ENCODE measurements around the gene KCND3.

KCND3 gene

DNA sequence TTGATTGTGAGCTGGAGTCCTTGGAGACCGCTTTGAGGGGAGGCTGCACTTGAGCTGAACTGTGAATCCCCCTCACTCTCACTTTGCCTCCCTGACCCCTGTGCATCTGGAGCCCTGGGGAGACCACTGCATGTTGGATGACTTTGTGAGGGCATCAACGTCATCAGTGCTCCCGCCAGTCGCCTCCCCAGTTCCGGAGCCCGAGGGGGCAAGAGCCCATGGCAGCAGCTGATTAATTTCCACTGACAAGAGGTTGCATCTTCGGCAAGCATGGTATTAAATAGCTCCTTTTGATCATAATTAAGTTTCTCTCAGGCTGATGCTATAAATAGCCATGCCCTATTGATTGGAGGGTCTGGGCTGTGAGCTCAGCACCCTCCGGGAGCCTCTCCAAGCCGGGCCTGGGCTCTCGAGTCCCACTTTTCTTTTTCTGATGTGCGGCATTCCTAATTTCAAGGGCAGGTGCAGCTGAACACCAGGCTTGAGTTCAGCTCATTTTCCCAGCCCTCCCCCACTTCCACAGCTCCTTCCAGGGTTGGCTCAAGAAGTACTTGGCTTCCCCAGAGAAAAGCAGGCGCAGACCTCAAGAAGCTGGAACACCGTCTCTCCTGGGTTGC lies 33.2 kb downstream of the KCND3 start:
- DNase-seq, result no peak

DNA sequence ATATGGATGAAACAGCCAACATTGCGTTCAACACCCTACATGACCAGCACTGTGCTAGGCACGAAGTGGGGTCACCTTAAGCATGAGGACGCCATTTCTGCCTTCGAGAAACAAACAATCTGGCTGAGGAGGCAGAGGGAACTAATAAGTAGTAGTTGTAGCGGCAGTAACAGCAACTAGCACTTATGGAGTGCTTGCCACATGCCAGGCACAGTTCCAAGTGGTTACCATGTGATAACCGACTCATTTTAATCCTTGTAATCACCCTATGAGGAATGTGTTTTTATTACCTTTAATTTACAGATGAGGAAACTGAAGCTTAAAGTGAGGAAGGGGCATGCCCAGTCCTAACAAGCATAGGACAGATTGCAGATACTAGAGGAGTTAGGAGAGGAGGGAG lies 33.7 kb downstream of the KCND3 start:
- no peak for DNase-seq

DNA sequence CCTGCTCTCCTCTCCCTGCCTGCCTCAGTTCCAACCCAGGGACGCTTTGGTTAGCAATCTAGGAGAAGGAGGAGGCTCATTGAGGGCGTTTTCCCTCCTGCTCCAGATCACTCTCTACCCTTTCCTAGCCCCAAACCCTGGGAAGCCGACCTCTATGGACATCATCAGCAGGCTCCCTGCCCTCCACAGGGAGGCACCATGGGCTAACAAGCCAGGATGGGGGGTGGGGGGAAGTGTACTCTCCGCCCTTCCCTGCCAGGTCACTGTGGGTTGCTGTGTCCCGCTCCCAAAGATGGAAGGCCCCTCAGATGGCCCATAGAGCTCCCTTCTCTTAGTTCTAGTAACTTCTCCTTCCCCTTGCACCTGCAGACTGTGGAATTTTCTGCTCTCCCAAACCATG lies 35.7 kb downstream of the KCND3 start:
- no peak for DNase-seq

DNA sequence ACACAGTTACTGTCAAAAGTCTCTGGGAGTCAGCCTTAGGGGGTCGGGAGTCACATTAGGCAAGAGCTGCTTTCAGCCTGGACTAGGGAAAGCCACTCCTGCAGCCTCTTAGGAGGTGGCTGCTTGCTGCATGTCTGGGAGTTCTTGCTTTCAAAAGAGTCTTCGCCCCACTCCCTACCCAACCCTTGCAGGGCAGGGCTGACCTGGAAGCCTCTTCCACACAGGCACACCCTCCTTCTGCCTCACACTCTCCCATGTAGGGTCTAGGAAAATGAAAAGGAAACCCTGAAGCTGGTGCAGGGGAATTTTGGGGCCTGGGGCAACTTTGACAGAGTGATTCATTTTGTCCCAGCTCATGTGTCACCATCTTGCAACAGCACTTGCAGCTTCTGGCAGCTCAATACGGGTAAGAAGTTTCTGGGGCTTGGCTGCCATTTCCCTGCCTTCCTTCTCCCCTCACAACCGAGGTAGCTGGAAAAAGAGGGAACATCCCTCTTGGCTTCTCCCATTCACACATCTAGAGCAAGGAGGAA lies 37.3 kb downstream of the KCND3 start:
- no peak for DNase-seq

DNA sequence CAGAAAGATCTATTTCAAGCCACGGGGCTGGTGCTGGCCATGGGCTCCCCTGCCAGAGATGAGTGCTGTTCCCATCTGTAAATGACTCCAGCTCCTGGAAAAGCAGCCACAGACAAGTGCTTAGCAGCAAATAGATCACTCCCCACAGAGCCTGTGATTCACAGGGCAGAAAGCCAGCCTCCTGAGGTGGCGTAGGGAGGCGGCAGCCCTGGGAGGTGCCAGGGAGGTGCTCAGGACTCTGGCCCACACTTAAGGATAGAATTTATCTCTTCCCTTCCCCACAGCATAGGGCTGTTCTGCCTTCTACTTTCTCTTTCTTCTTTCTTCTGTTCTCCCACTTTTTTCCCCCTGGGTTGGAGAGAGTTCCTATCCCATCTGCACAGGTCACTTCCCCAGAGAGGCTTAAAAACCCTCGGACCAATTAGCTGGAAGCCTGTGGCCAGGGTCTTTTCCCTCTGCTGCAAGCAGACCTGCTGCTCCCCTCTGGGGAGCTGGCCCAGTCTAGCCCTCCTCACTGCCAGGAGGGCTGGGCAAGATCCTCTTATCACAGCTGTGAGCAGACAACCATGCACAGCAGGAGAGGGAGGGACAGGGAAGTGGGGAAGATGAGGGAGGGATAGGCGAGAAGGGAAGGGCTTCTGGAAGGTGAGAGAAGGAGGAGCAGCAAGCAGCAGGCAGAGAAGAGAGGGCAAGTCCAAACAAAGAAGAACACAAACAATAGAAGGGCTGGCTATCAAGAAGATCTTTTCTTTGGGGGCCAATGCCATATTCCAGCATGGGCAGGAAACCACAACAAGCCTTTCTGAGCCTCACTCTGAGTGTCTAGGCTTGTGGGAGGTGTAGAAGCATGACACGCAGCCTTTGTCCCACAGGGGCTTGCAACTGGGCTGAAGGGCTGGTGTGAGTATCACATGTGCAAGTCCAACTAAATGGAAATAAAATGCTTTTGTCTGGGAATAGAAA lies 41.0 kb downstream of the KCND3 start:
- no peak for DNase-seq

DNA sequence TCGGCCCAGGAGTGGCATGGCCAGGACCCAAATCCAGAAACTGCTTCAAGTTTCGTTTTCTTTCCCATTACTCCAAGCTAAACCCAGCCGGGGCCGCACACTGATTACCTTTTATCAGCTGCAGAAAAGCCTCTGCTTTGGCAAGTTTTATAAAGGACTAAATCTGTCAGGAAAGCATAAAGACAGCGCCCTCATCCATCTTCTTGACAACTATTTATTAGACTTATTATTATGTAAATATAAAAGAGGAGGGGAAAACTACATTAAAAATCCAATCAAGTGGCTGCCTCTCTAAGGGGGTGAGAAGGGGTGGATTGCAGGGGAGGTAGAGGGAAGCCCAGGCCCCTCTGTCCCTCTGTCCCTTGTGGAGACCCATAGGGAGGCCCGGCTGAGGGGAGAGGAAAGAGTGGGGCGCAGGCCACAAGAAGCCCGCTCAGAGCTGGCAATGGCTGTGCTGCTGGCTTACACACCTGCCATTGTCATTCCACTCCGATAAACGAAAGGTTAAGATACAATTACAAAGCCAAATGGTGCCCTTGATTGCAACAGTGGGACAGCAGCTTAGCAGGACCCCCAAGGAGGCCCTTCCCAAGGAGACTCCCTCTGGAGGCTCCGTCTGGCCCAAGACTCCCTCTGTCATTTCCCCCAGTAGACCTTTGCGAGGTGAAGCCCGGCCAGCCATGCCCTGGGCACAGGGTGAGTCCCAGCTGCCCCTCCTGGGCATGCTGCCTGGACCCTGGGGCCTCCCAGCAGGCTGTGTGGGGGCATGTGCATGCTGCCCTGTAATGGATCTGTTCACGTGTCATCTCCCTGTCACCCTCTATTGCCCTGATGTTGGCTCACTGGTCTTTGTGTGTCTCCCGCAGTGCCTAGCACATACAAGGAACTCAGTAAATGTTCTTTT lies 45.4 kb downstream of the KCND3 start:
- DNase-seq, result no peak

DNA sequence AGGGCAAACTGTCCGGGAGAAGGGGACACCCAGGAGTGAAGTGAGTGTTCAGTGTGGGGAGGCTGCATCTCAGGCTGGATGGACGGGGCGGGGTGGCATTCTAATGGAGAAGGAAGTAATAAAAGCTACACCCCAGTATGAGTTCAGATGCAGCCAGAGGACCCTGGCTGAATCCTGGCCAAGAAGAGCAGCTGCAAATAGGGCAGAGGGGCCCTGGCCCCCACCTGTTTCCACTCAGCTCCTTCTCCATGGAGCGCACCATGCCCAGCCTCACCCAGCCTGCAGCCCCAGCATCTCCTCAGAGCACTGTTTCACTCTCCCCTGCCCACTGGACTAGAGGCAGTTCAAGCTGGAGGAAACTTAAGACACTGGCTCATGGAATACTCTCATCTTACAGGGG lies 46.4 kb downstream of the KCND3 start:
- DNase-seq, result no peak

DNA sequence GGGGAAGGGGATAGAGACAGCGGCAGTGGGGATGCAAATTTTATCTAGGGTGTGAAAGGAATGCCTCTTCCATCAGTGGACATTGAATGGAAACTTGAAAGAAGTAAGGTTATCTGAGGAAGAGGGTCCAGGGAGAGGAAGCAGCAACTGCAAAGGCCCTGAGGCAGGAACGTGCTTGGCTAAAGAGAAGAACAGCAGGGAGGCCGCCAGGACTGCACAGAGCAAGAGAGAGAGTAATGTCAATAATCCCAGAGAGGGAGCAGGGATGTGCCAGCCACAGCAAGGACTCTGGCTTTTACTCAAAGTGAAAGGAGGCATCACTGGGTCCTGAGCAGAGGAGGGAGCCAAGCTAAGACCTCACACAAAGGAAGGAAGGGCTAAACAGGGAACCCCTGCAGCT lies 50.9 kb downstream of the KCND3 start:
- no peak for DNase-seq

DNA sequence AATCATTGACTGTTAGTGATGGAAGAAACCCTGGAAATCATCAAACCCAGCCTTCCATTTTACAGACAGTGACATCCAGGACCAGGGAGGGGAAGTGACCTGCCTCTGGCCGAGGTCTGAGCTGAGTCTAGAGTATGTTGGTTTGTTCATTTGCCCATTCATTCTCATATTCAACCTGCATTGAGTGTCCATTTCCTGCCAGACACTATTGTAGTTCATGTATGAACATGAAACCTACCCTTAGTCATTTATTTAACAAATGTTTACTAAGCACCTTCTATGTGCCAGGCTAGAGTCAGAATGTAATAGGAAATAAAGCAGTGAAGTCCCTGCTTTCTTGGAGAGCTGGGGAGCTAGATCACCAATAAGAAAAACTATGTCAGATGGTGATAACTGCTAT lies 51.3 kb downstream of the KCND3 start:
- DNase-seq, result no peak

DNA sequence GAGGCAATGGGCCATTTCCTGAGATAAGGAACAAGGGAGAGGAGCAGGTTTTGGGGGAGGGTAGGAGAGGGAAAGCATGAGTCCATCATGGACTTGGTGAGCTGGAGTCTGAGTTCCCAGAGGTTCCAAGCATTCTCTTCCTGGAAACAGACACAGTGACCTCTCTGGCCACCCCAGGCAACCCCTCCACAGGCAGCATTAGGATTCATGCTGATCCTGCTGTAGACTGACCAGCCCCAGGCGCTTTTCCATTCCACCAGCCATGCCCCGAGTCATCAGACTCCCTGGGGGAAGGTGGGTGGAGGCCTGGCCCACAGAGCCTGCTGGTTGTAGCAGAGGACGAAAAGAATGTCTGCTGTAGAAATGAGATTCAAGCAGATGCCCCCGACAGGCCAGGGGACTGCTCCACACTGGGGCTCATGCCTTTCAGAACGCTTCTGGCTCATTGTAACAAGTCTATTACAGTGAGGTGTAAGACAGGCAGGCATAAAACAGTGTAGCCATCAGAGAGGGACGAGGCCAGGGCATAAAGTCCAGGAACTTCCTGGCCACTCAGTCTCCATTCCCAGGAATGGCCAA lies 52.2 kb downstream of the KCND3 start:
- DNase-seq, result no peak

DNA sequence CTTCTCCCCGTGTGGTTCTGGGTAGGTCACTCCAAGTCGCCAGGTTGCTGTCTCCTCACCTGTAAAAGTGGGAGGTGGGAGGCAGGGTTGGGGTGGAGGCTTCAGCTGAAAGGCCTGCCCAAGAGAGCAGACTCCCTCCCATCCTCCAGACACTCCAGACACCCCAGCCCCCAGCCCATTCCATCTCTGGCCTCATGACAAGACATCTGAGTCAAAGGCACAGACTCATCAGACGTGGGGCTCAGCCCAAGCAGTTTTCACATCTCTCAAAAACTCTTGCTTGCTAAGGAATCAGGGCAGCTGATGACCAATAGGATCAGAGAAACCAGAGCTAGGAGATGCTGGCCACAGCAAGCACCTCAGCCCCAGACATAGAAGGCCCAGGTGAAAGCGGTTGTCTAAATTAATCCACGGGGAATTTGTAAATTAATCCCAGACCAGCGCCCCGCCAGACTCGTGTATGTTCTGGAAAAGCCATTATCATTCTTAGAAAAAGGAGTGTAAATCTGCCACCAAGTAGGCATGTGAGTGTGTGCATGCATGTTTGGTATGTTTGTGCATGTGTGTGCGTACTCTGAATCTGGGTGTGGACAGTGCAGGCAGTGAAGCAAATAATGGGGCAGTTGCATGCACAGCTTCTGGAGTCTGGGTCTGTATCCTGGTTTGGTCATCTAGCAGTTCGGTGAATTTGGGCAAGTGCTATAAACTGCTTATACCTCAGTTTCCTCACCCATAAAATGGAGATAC lies 55.2 kb downstream of the KCND3 start:
- DNase-seq, result no peak

DNA sequence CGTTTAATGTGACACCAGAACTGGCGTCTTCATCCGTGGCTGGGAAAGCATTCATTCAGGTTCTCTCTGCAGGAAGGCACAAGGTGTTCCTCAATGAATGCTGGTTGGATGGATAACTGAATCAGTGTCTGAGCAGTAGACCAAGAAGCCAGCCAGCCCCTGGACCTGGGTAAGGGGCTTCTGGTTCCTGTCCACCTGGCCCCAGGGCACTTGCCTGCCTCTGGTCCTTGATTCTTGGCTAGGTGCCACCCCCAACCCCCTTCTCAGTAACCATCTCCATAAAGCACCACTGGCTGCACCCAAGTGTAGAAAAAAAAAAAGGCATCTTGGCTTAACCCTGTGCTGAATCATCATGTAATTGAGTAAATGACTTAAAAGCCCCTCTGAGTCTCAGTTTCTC lies 59.1 kb downstream of the KCND3 start:
- DNase-seq, result no peak

DNA sequence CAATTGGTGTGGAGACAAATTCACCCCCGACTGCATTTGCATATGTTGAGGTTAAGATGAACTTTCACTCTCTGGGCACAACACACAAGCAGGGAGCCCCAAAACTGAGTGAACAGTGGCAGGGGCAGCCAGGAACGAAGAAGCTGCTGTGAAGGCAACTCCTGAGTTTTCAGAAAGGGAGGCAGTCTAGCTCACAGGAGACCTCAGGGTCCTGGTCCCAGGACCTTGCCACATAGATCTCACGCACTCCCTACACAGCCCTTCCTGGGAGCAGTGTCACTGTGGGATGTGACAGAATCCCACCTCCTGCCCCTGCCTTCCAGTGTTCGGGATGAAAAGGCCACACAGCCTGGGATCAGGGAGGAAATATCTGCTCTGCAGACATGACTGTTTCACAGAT lies 60.9 kb downstream of the KCND3 start:
- DNase-seq, result no peak

DNA sequence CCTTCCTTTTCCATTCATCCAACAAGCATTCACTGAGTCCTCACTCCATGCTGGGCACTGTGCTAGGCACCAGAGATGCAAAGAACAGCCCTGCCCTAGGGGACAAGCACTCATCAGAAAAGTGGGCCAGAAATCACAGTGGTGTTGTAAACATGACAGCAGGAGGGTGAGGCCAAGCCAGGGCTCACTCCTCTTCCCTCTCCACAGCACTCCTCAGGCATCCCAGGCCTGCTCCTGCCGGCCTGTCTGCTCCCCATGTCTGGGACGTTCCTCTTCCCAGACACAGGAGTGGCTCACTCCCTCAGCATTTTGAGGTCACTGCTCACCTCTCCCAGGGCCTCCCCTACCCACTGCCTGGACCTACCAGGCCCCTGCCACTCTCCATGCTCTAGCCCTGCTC lies 61.8 kb downstream of the KCND3 start:
- DNase-seq, result no peak

DNA sequence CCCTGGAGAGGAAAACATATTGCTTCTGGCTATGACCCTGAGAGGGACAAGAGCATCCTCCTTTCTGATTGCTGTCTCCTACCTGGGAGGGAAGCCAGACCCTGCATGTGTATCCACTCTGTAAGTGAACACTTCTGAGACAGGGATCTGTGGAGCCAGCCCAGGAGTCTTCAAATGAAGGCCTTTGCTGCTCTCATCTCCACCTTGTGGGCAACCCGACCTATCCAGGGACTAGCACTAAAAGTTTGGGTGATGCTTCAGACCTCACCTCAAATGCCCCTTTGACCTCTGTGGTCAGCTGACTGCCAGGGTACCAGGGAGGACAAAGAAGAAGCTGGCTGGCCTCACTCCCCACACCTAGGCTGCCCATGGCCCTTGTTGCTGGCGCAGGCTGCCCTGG lies 64.7 kb downstream of the KCND3 start:
- DNase-seq, result no peak

DNA sequence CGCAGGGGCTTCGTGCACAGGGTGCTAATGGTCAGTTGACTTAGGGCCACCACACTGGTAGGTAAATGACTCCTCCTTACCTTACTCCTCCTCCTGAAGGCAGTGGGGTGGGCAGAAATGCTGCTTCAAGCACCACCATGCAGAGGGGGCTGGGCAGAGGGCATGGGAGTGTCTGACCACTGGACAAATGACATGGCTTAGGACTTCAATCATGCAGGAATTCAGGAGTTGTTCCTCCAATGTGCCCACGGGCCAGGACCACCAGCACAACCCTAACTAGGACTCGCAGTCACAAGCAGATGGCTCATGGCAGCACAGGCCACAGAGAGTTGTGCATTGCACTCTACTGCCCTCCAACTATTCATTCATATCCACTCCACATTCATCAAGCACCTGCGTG lies 65.7 kb downstream of the KCND3 start:
- DNase-seq, result no peak

DNA sequence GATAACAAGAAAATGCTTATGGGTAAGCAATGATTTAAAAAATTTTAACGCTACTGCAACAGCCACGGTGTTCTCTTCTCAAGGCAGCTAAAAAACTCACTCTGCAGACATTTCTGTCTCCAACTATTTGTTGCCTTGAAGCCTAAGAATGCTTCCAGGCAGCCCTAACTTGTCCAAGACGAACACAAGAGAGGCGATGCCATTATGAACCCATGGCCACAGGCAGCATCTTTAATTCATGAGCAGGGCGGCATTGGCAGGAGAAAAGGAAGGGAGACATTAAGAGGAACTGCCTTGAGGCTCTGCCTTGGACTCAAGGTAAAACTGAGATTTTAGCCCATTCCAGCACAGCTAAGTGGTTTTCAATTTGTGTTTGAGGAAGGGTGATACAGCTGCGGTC lies 67.5 kb downstream of the KCND3 start:
- no peak for DNase-seq

DNA sequence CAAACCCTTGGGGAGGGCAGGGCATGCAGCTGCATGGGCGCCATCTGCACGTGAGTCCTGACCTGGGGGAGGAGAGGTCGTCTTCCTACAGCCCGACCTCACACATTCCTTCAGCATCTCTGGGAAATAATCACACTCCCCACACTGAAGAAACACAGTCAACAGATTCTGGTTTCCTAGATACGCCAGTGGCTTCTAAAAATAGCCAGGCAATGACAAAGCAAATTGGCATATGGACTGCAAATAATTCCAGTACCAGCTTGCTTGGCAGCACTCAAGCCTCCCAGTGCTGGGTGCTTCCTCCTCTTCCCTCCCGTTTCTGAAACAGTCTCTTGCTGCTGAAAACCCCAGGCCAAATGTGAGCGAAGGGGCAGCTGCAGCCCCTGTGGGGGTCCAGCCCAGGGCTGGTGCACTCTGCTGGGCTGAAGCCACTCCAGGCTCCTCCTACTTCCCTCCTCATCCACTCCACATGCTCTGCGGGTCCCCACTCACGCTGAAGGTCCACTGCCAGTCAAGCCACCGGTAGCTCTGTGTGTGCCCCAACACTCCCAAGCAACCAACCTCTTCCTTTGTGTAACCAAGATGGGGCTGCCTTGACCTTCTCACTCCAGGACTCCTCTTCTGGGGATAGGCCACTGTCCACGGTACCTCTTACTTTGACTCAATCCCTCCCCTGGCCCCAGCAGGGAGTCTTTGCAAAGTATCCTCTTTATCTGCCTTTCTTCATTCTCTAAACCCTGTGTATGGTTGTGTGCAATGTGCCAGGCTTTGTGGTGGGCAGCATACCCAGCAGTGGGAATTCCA lies 69.0 kb downstream of the KCND3 start:
- no peak for DNase-seq

DNA sequence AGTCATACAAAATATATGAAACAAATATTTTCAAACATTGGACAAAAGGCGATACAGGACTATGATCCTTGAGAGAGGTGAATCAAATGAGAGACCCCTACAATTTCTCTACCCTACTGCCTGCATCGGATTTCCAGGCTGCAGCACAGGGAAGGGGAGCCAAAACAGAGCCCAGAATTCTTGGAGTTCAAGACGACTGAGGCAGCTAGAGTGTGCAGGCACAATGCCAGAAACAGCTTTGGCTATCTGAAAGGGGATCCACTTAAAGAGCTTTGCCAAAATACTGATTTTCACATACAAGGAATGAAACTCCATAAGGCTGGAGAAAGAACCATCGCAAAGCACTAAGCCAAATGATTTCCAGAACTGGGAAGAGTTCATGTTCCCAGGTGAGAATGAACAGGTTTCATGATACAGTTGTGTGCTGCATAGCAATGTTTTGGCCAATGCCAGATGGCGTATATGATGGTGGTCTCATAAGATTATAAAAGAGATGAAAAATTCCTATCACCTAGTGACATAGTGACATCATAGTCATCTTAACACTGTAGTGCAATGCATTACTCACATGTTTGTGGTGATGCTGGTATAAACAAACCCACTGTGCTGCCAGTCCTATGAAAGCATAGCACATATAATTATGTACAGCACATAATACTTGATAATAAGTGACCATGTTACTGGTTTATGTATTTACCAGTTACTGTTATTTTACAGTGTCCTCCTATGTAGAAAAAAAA lies 77.5 kb downstream of the KCND3 start:
- no peak for DNase-seq

DNA sequence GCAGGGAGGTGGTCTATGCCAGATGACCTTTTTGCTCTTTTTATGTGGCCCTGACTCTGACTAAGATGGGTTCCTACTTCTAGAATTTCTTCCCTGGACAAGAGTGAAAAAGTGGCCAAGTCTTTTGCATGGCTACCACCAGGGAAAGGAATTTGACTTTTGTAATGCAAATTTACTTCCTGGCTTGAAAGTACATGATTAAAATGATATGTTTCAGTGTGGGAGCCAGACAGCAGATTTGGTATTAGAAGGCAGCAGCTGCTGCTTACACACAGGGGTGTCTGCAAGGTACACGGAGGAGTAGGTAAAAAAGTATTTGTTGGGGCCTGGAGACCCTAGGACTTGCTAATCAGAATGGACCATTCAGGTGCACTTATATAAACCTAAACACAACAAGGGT lies 78.4 kb downstream of the KCND3 start:
- no peak for DNase-seq

DNA sequence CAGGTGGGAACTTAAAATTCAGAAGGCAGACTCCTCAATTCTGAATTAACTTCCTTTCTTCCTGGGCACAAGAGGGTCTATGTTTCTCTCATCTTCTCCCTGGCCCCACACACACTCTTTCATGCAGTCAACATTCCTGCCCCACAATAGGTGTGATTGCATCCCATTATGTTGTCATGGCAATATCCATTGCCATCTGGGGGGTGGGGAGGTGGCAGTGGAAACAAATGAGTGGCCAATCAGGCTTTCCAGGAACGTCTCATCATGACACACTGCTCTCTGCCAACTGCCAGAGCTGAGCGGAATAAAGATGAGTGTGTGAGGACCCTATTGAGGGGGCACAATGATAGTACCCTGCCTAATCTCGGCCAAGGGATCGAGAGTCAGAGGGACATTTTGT lies 80.4 kb downstream of the KCND3 start:
- DNase-seq, result no peak

All from activated CD4-positive, alpha-beta T cell treated with anti-CD3 and anti-CD28 coated beads, Interleukin-2, amount 50 U/mL, for 1 hour (primary cell).